HCT116 (cell line): Measurements from ENCODE around the gene ZNF784.

Source experiments
- CTCF ChIP-seq, 3 experiments: fragments of 200-600 bp in 1 of 3; sonication (generic) in 1 of 3; IDR thresholded peaks in 2 of 3; conservative IDR thresholded peaks in 1 of 3; 2 replicates each; pipeline ENCODE4 v1.5.1; 2012 to 2017; ENCODE audit warnings: low read depth in 2 of 3, low read length in 2 of 3, antibody characterized with exemption in 1 of 3, borderline replicate concordance in 1 of 3, control low read depth in 1 of 3, mild to moderate bottlenecking in 1 of 3, mixed read lengths in 1 of 3, mixed run types in 1 of 3, moderate library complexity in 1 of 3; ENCODE audit not compliant: insufficient read depth in 1 of 3
- EGR1 ChIP-seq: IDR thresholded peaks from 2 replicates; pipeline ENCODE4 v1.6.1; 2012; ENCODE audit warnings: low read depth
- ELF1 ChIP-seq: IDR thresholded peaks from 2 replicates; pipeline ENCODE4 v1.6.1; 2012; ENCODE audit warnings: low read depth, borderline replicate concordance
- EZH2phosphoT487 ChIP-seq: fragments of 200-600 bp; IDR thresholded peaks from 2 replicates; pipeline ENCODE4 v1.6.1; 2018; ENCODE audit warnings: antibody characterized with exemption, borderline replicate concordance
- POLR2A ChIP-seq: IDR thresholded peaks from 2 replicates; pipeline ENCODE4 v1.7.0; 2011; ENCODE audit warnings: borderline replicate concordance; ENCODE audit not compliant: insufficient read depth, insufficient read length; ENCODE audit errors: extremely low read depth
- POLR2AphosphoS5 ChIP-seq: IDR thresholded peaks from 2 replicates; pipeline ENCODE4 v1.6.1; 2011; ENCODE audit warnings: mild to moderate bottlenecking, low read depth, low read length, moderate library complexity
- RAD21 ChIP-seq: IDR thresholded peaks from 2 replicates; pipeline ENCODE4 v1.6.1; 2012; ENCODE audit warnings: low read depth, mild to moderate bottlenecking

GRCh38 chr19:55654868-55655647 is 30.7 kb upstream of the ZNF784 start, which contains the start of gene U2AF2:
- no peak for TF ChIP-seq CTCF (IDR thresholded peaks at IDR 0.05 in 2 of 3, conservative IDR thresholded peaks at IDR 0.05 in 1 of 3; ENCODE audit: borderline replicate concordance in 1 of 3, insufficient read depth in 1 of 3, low read depth in 2 of 3, low read length in 2 of 3)
- peak; percentile 59 for TF ChIP-seq POLR2A
- TF ChIP-seq POLR2AphosphoS5: peak; percentile 86
- no peak for TF ChIP-seq RAD21
- no peak for TF ChIP-seq EZH2phosphoT487
- no peak for TF ChIP-seq EGR1
- TF ChIP-seq ELF1: no peak; the same call in 1 of the 2 replicates
